Right lobe of liver (tissue), 4 donors: Measurements from ENCODE around the gene IFIT1.

Source experiments
- POLR2A ChIP-seq: fragments of 450-650 bp; IDR thresholded peaks from one replicate; pipeline ENCODE4 v1.6.1; 2017; ENCODE audit warnings: antibody characterized with exemption, mild to moderate bottlenecking
- TF ChIP-seq, protein P1 (sequence below), 4 donors: fragments of 200-600 bp in 3 of 4; fragments of 450-650 bp in 1 of 4; IDR thresholded peaks; one replicate each; pipeline versions ENCODE4 v1.5.1 to v1.8.0; 2016 to 2022; ENCODE audit warnings: antibody characterized with exemption in 4 of 4, mild to moderate bottlenecking in 2 of 4
- donor health status: DM: no; HTN: no; CAD: no.
- donor health status: DM: no; HTN: no; CAD: no.
- donor health status: DM: no; HTN: yes; CAD: no.

DNA sequence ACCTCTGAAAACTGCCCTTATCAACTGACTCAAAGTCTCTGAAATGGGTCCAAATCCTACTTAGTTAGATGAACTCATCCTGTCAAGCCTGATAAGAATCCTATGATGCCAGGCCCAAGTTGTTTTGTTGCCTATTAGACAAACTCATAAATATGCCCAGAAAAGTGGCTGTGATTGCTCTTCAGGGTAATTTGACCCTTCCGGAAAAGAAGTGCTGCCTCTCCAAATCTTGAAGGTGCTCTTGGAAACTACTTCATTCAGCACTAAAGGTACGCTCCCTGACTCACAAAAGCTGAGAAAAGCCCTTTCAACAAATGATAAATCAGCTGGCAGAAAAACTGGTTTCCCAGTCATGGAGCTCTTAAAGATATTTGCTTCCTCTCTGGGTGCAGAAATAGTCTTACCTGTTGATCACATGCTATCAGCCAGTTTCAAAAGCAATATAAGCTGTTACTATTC is 28.6 kb downstream of the IFIT1 start:
- TF ChIP-seq, protein P1, sequence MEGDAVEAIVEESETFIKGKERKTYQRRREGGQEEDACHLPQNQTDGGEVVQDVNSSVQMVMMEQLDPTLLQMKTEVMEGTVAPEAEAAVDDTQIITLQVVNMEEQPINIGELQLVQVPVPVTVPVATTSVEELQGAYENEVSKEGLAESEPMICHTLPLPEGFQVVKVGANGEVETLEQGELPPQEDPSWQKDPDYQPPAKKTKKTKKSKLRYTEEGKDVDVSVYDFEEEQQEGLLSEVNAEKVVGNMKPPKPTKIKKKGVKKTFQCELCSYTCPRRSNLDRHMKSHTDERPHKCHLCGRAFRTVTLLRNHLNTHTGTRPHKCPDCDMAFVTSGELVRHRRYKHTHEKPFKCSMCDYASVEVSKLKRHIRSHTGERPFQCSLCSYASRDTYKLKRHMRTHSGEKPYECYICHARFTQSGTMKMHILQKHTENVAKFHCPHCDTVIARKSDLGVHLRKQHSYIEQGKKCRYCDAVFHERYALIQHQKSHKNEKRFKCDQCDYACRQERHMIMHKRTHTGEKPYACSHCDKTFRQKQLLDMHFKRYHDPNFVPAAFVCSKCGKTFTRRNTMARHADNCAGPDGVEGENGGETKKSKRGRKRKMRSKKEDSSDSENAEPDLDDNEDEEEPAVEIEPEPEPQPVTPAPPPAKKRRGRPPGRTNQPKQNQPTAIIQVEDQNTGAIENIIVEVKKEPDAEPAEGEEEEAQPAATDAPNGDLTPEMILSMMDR (IDR thresholded peaks at IDR 0.05), result no peak
- TF ChIP-seq POLR2A, result no peak
